ENCODE measurements around the gene CEMIP.
A peak's percentile ranks its signal among the peaks of the same experiment; 100 is the strongest.

Gene CEMIP

DNA sequence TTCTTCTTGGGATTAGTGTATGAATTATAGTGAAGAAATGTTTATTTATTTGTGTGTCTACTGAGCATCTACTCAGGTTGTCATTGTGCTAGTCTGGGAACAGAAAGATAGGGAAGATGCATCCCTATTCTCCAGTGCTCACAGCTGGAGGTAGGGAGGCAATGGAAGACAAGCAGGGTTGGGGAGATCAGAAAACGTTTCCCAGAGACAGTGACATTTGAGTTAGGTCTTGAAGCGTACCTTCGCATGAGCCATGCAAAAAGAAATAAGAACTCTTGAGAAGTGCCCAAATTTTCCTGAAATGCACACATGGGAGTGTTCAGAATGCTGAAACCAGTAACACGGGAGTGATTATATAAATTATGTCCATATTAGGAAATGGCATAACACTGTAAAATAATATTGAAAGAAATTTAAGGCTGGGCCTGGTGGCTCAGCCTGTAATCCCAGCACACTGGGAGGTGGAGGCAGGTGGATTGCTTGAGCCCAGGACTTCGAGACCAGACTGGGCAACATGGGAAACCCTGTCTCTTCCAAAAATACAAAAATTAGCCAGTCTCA, 5.3 kb upstream of the CEMIP start (continued):
- TF ChIP-seq ZNF561 (tag by site-specific recombination; IDR thresholded peaks at IDR 0.05; ENCODE audit: borderline replicate concordance) (0 out of 2 replicates have a peak, but pooled peaks have one; percentile 32), ZNF16 (tag by site-specific recombination; IDR thresholded peaks at IDR 0.05; ENCODE audit: low read depth) (no peak), ZNF843 (tag by site-specific recombination; IDR thresholded peaks at IDR 0.05) (no peak), MEIS1 (CRISPR knock-in tag; IDR thresholded peaks at IDR 0.05; ENCODE audit: borderline replicate concordance) (no peak), ZNF777 (tag by site-specific recombination; IDR thresholded peaks at IDR 0.05; ENCODE audit: borderline replicate concordance) (no peak), ZNF366 (tag by site-specific recombination; conservative IDR thresholded peaks at IDR 0.05) (no peak), WT1 (tag by site-specific recombination; IDR thresholded peaks at IDR 0.05) (peak; percentile 90), ZNF560 (tag by site-specific recombination; IDR thresholded peaks at IDR 0.05; ENCODE audit: borderline replicate concordance) (no peak), ZSCAN30 (tag by site-specific recombination; IDR thresholded peaks at IDR 0.05) (no peak), ZNF37A (tag by site-specific recombination; IDR thresholded peaks at IDR 0.05) (no peak), ZBTB20 (tag by site-specific recombination; IDR thresholded peaks at IDR 0.05) (no peak), SALL2 (tag by site-specific recombination; IDR thresholded peaks at IDR 0.05; ENCODE audit: borderline replicate concordance) (no peak), KLF1 (tag by site-specific recombination; IDR thresholded peaks at IDR 0.05) (0 out of 2 replicates have a peak, but pooled peaks have one; percentile 29), YY1 (tag by site-specific recombination; IDR thresholded peaks at IDR 0.05) (no peak), GLI4 (tag by site-specific recombination; IDR thresholded peaks at IDR 0.05) (no peak), ZNF555 (tag by site-specific recombination; conservative IDR thresholded peaks at IDR 0.05) (no peak), ZNF24 (tag by site-specific recombination; IDR thresholded peaks at IDR 0.05) (no peak), ZIC2 (tag by site-specific recombination; IDR thresholded peaks at IDR 0.05) (peak; percentile 21; the same call in 1 of the 2 replicates), OSR2 (tag by site-specific recombination; IDR thresholded peaks at IDR 0.05) (0 out of 2 replicates have a peak, but pooled peaks have one; percentile 7), TRIM28 (IDR thresholded peaks at IDR 0.05; ENCODE audit: borderline replicate concordance, low read length) (no peak), ZNF112 (tag by site-specific recombination; IDR thresholded peaks at IDR 0.05) (no peak), GLI2 (tag by site-specific recombination; IDR thresholded peaks at IDR 0.05; ENCODE audit: borderline replicate concordance, low read depth) (no peak)
- TF ChIP-seq, protein P1, sequence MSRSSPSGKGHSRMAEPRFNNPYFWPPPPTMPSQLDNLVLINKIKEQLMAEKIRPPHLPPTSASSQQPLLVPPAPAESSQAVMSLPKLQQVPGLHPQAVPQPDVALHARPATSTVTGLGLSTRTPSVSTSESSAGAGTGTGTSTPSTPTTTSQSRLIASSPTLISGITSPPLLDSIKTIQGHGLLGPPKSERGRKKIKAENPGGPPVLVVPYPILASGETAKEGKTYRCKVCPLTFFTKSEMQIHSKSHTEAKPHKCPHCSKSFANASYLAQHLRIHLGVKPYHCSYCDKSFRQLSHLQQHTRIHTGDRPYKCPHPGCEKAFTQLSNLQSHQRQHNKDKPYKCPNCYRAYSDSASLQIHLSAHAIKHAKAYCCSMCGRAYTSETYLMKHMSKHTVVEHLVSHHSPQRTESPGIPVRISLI (tag by site-specific recombination; IDR thresholded peaks at IDR 0.05): no peak
- TF ChIP-seq, protein P2, sequence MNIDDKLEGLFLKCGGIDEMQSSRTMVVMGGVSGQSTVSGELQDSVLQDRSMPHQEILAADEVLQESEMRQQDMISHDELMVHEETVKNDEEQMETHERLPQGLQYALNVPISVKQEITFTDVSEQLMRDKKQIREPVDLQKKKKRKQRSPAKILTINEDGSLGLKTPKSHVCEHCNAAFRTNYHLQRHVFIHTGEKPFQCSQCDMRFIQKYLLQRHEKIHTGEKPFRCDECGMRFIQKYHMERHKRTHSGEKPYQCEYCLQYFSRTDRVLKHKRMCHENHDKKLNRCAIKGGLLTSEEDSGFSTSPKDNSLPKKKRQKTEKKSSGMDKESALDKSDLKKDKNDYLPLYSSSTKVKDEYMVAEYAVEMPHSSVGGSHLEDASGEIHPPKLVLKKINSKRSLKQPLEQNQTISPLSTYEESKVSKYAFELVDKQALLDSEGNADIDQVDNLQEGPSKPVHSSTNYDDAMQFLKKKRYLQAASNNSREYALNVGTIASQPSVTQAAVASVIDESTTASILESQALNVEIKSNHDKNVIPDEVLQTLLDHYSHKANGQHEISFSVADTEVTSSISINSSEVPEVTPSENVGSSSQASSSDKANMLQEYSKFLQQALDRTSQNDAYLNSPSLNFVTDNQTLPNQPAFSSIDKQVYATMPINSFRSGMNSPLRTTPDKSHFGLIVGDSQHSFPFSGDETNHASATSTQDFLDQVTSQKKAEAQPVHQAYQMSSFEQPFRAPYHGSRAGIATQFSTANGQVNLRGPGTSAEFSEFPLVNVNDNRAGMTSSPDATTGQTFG (tag by site-specific recombination; IDR thresholded peaks at IDR 0.05; ENCODE audit: borderline replicate concordance): no peak
- TF ChIP-seq, protein P3, sequence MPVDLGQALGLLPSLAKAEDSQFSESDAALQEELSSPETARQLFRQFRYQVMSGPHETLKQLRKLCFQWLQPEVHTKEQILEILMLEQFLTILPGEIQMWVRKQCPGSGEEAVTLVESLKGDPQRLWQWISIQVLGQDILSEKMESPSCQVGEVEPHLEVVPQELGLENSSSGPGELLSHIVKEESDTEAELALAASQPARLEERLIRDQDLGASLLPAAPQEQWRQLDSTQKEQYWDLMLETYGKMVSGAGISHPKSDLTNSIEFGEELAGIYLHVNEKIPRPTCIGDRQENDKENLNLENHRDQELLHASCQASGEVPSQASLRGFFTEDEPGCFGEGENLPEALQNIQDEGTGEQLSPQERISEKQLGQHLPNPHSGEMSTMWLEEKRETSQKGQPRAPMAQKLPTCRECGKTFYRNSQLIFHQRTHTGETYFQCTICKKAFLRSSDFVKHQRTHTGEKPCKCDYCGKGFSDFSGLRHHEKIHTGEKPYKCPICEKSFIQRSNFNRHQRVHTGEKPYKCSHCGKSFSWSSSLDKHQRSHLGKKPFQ (tag by site-specific recombination; IDR thresholded peaks at IDR 0.05): 0 out of 2 replicates have a peak, but pooled peaks have one; percentile 14
- TF ChIP-seq, protein P4, sequence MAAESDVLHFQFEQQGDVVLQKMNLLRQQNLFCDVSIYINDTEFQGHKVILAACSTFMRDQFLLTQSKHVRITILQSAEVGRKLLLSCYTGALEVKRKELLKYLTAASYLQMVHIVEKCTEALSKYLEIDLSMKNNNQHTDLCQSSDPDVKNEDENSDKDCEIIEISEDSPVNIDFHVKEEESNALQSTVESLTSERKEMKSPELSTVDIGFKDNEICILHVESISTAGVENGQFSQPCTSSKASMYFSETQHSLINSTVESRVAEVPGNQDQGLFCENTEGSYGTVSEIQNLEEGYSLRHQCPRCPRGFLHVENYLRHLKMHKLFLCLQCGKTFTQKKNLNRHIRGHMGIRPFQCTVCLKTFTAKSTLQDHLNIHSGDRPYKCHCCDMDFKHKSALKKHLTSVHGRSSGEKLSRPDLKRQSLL (tag by site-specific recombination; IDR thresholded peaks at IDR 0.05): no peak
- TF ChIP-seq, protein P5, sequence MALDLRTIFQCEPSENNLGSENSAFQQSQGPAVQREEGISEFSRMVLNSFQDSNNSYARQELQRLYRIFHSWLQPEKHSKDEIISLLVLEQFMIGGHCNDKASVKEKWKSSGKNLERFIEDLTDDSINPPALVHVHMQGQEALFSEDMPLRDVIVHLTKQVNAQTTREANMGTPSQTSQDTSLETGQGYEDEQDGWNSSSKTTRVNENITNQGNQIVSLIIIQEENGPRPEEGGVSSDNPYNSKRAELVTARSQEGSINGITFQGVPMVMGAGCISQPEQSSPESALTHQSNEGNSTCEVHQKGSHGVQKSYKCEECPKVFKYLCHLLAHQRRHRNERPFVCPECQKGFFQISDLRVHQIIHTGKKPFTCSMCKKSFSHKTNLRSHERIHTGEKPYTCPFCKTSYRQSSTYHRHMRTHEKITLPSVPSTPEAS (tag by site-specific recombination; IDR thresholded peaks at IDR 0.05): no peak
- TF ChIP-seq, protein P6, sequence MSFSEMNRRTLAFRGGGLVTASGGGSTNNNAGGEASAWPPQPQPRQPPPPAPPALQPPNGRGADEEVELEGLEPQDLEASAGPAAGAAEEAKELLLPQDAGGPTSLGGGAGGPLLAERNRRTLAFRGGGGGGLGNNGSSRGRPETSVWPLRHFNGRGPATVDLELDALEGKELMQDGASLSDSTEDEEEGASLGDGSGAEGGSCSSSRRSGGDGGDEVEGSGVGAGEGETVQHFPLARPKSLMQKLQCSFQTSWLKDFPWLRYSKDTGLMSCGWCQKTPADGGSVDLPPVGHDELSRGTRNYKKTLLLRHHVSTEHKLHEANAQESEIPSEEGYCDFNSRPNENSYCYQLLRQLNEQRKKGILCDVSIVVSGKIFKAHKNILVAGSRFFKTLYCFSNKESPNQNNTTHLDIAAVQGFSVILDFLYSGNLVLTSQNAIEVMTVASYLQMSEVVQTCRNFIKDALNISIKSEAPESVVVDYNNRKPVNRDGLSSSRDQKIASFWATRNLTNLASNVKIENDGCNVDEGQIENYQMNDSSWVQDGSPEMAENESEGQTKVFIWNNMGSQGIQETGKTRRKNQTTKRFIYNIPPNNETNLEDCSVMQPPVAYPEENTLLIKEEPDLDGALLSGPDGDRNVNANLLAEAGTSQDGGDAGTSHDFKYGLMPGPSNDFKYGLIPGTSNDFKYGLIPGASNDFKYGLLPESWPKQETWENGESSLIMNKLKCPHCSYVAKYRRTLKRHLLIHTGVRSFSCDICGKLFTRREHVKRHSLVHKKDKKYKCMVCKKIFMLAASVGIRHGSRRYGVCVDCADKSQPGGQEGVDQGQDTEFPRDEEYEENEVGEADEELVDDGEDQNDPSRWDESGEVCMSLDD (tag by site-specific recombination; IDR thresholded peaks at IDR 0.05): no peak
- TF ChIP-seq, protein P7, sequence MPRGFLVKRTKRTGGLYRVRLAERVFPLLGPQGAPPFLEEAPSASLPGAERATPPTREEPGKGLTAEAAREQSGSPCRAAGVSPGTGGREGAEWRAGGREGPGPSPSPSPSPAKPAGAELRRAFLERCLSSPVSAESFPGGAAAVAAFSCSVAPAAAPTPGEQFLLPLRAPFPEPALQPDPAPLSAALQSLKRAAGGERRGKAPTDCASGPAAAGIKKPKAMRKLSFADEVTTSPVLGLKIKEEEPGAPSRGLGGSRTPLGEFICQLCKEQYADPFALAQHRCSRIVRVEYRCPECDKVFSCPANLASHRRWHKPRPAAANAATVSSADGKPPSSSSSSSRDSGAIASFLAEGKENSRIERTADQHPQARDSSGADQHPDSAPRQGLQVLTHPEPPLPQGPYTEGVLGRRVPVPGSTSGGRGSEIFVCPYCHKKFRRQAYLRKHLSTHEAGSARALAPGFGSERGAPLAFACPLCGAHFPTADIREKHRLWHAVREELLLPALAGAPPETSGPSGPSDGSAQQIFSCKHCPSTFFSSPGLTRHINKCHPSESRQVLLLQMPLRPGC (tag by site-specific recombination; IDR thresholded peaks at IDR 0.05): no peak

Measured in HEK293 (cell line).